MCF 10A (cell line): ENCODE data around the gene HIVEP2. TPM values are rescaled to one million over a fixed set of nuclear protein-coding genes. Genes with fewer than 3 reads are reported as not detected.

Experiments
- BruUV-seq: library from RNA; stranded (reverse); fragments of 400-500 nt; replicated peaks from 2 replicates; lab custom pipeline; 2021; lab: Mats Ljungman, UMichigan
- CTCF ChIA-PET: fragments of 300-600 bp; sonication (Branson Sonifier 250); formaldehyde crosslinking; extraction: SDS; loops from one replicate; lab custom pipeline; 2021; ENCODE audit warnings: antibody characterized with exemption, inconsistent platforms; lab: Yijun Ruan, JAX
- POLR2A ChIA-PET: fragments of 300-600, 350-650 bp; sonication (Branson Sonifier 250); formaldehyde crosslinking; extraction: SDS; loops from one replicate; lab custom pipeline; 2020; ENCODE audit warnings: antibody characterized with exemption, inconsistent platforms; lab: Yijun Ruan, JAX
- DNase-seq: peaks from one replicate; pipeline ENCODE4 v3.0.0-alpha.2; 2018; ENCODE audit not compliant: unreplicated experiment
- H3K27ac Mint-ChIP-seq: one replicate; pipeline ENCODE4 v1.8.0; 2022; ENCODE audit warnings: mild to moderate bottlenecking, low read depth, mixed read lengths; ENCODE audit not compliant: unreplicated experiment
- H3K27me3 Mint-ChIP-seq: one replicate; pipeline ENCODE4 v1.8.0; 2022; ENCODE audit warnings: mixed read lengths; ENCODE audit not compliant: insufficient read depth, unreplicated experiment
- H3K36me3 Mint-ChIP-seq: one replicate; pipeline ENCODE4 v1.8.0; 2022; ENCODE audit warnings: mild to moderate bottlenecking, moderate library complexity, mixed read lengths; ENCODE audit not compliant: insufficient read depth, unreplicated experiment
- H3K4me1 Mint-ChIP-seq: one replicate; pipeline ENCODE4 v1.8.0; 2022; ENCODE audit warnings: mixed read lengths; ENCODE audit not compliant: insufficient read depth, unreplicated experiment
- H3K4me3 Mint-ChIP-seq: one replicate; pipeline ENCODE4 v1.8.0; 2022; ENCODE audit warnings: mild to moderate bottlenecking, moderate library complexity, mixed read lengths; ENCODE audit not compliant: unreplicated experiment
- H3K9me3 Mint-ChIP-seq: one replicate; pipeline ENCODE4 v1.8.0; 2022; ENCODE audit warnings: mixed read lengths; ENCODE audit not compliant: unreplicated experiment
- intact Hi-C: fragments of 100-400 bp; cut with micrococcal nuclease; formaldehyde crosslinking; loops from 2 replicates; pipeline ENCODE4 v1.14.1; 2022
- total RNA-seq: library from RNA; stranded (reverse); gene quantifications from 2 replicates; pipeline ENCODE4 v1.2.3, GENCODE V29; 2022
- TF ChIP-seq, protein P1 (sequence below): fragments of 200-600 bp; IDR thresholded peaks from one replicate; pipeline ENCODE4 v1.8.0; 2022; ENCODE audit warnings: antibody characterized with exemption, mild to moderate bottlenecking; ENCODE audit not compliant: unreplicated experiment

The HIVEP2 gene
- total RNA-seq, 1 experiment from 2014 or later, result 23.6 TPM

- BruUV-seq, result no TSS peak
- intact Hi-C loops, result no loop called here
- Mint-ChIP-seq H3K4me3 (no peak overlapping the region), H3K27me3 (no peaks in the 10 kb centered on the region), H3K4me1 (peaks cover 4% of the 10 kb centered on the region), H3K9me3 (no peaks in the 10 kb centered on the region), H3K27ac (no peak overlapping the region), H3K36me3 (peaks cover 21% of the 10 kb centered on the region)
- ChIA-PET POLR2A (interaction anchor here (0.6 kb wide), 1 partner anchor 507 kb away, joined by 4 read pairs; no protein-coding TSS in a partner anchor), CTCF (interaction anchor here (0.9 kb wide), 1 partner anchor 216 kb away, joined by 4 read pairs; no protein-coding TSS in a partner anchor)
- TF ChIP-seq, protein P1, sequence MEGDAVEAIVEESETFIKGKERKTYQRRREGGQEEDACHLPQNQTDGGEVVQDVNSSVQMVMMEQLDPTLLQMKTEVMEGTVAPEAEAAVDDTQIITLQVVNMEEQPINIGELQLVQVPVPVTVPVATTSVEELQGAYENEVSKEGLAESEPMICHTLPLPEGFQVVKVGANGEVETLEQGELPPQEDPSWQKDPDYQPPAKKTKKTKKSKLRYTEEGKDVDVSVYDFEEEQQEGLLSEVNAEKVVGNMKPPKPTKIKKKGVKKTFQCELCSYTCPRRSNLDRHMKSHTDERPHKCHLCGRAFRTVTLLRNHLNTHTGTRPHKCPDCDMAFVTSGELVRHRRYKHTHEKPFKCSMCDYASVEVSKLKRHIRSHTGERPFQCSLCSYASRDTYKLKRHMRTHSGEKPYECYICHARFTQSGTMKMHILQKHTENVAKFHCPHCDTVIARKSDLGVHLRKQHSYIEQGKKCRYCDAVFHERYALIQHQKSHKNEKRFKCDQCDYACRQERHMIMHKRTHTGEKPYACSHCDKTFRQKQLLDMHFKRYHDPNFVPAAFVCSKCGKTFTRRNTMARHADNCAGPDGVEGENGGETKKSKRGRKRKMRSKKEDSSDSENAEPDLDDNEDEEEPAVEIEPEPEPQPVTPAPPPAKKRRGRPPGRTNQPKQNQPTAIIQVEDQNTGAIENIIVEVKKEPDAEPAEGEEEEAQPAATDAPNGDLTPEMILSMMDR, result no peak
- no peak for DNase-seq
Observed at GRCh38 chr6:142809947-142810346, 135.0 kb downstream of the HIVEP2 start.

GRCh38 chr6:142808405-142809061, 136.4 kb downstream of the HIVEP2 start:
- TF ChIP-seq, protein P1, result no peak
- CTCF ChIA-PET, result interaction anchor here (0.6 kb wide), 1 partner anchor 1560 kb away, joined by 3 read pairs; no protein-coding TSS in a partner anchor
- intact Hi-C loops, result no loop called here
- no peaks in the 10 kb centered on the region for H3K27me3 Mint-ChIP-seq
- H3K9me3 Mint-ChIP-seq, result no peaks in the 10 kb centered on the region
- BruUV-seq, result no TSS peak
- no peak overlapping the region for H3K27ac Mint-ChIP-seq
- peaks cover 16% of the 10 kb centered on the region for H3K36me3 Mint-ChIP-seq
- no peak overlapping the region for H3K4me3 Mint-ChIP-seq
- DNase-seq, result no peak
- peaks cover 4% of the 10 kb centered on the region for H3K4me1 Mint-ChIP-seq
- POLR2A ChIA-PET, result interaction anchor here (1.4 kb wide), 1 partner anchor 7 kb away, joined by 4 read pairs; no protein-coding TSS in a partner anchor

GRCh38 chr6:142805042-142805441, 139.9 kb downstream of the HIVEP2 start:
- intact Hi-C loops, result no loop called here
- CTCF ChIA-PET, result interaction anchor here (0.6 to 1.7 kb wide), 3 partner anchors 11 to 138 kb away, joined by 3 to 4 read pairs (median 4); no protein-coding TSS in a partner anchor
- no peak overlapping the region for H3K4me3 Mint-ChIP-seq
- POLR2A ChIA-PET, result interaction anchor here (0.7 to 4.0 kb wide), 3 partner anchors 15 to 80 kb away, joined by 3 to 21 read pairs (median 4); no protein-coding TSS in a partner anchor
- DNase-seq, result no peak
- TF ChIP-seq, protein P1, result no peak
- no TSS peak for BruUV-seq
- H3K27me3 Mint-ChIP-seq, result no peaks in the 10 kb centered on the region
- no peak overlapping the region for H3K27ac Mint-ChIP-seq
- H3K36me3 Mint-ChIP-seq, result peaks cover 23% of the 10 kb centered on the region
- H3K9me3 Mint-ChIP-seq, result no peaks in the 10 kb centered on the region
- peaks cover 10% of the 10 kb centered on the region for H3K4me1 Mint-ChIP-seq

- Mint-ChIP-seq H3K36me3 (peaks cover 23% of the 10 kb centered on the region), H3K4me3 (no peak overlapping the region), H3K27ac (no peak overlapping the region), H3K4me1 (peaks cover 10% of the 10 kb centered on the region), H3K9me3 (no peaks in the 10 kb centered on the region), H3K27me3 (no peaks in the 10 kb centered on the region)
- ChIA-PET CTCF (no interaction called here), POLR2A (interaction anchor here (0.7 to 4.0 kb wide), 3 partner anchors 15 to 81 kb away, joined by 3 to 21 read pairs (median 4); no protein-coding TSS in a partner anchor)
- TF ChIP-seq, protein P1, result no peak
- intact Hi-C loops, result no loop called here
- no peak for DNase-seq
- BruUV-seq, result no TSS peak
Observed at GRCh38 chr6:142804490-142804889, 140.5 kb downstream of the HIVEP2 start.
